ENCODE measurements around the gene RYR3.

Gene RYR3

GRCh38 chr15:33320017-33320416 lies 9.2 kb downstream of the RYR3 start:
- DNase-seq (ENCODE audit: low spot score) = no peak

- no peak for DNase-seq (ENCODE audit: low spot score)
Observed at GRCh38 chr15:33322091-33322490, 11.3 kb downstream of the RYR3 start.

- no peak for DNase-seq (ENCODE audit: low spot score)
Observed at GRCh38 chr15:33324609-33325008, 13.8 kb downstream of the RYR3 start.

- DNase-seq (ENCODE audit: low spot score) = no peak
Observed at GRCh38 chr15:33326908-33327307, 16.1 kb downstream of the RYR3 start.

- DNase-seq (ENCODE audit: low spot score) = no peak
Observed at GRCh38 chr15:33328106-33328505, 17.3 kb downstream of the RYR3 start.

GRCh38 chr15:33329457-33329856 lies 18.7 kb downstream of the RYR3 start:
- no peak for DNase-seq (ENCODE audit: low spot score)

GRCh38 chr15:33330931-33331330 lies 20.2 kb downstream of the RYR3 start:
- no peak for DNase-seq (ENCODE audit: low spot score)

- DNase-seq (ENCODE audit: low spot score) = no peak
Observed at GRCh38 chr15:33341953-33342352, 31.2 kb downstream of the RYR3 start.

GRCh38 chr15:33343275-33343674 lies 32.5 kb downstream of the RYR3 start:
- no peak for DNase-seq (ENCODE audit: low spot score)

- DNase-seq (ENCODE audit: low spot score) = no peak
Observed at GRCh38 chr15:33344111-33344510, 33.3 kb downstream of the RYR3 start.

- no peak for DNase-seq (ENCODE audit: low spot score)
Observed at GRCh38 chr15:33344530-33344929, 33.8 kb downstream of the RYR3 start.

- DNase-seq (ENCODE audit: low spot score) = no peak
Observed at GRCh38 chr15:33354411-33354810, 43.6 kb downstream of the RYR3 start.

- DNase-seq (ENCODE audit: low spot score) = no peak
Observed at GRCh38 chr15:33357845-33358244, 47.1 kb downstream of the RYR3 start.

GRCh38 chr15:33358306-33358705 lies 47.5 kb downstream of the RYR3 start:
- no peak for DNase-seq (ENCODE audit: low spot score)

- no peak for DNase-seq (ENCODE audit: low spot score)
Observed at GRCh38 chr15:33360886-33361285, 50.1 kb downstream of the RYR3 start.

- no peak for DNase-seq (ENCODE audit: low spot score)
Observed at GRCh38 chr15:33369941-33370622, 59.3 kb downstream of the RYR3 start.

- no peak for DNase-seq (ENCODE audit: low spot score)
Observed at GRCh38 chr15:33370623-33371020, 59.9 kb downstream of the RYR3 start.

- no peak for DNase-seq (ENCODE audit: low spot score)
Observed at GRCh38 chr15:33371159-33371558, 60.4 kb downstream of the RYR3 start.

- no peak for DNase-seq (ENCODE audit: low spot score)
Observed at GRCh38 chr15:33374226-33374914, 63.6 kb downstream of the RYR3 start.

GRCh38 chr15:33375236-33375635 lies 64.5 kb downstream of the RYR3 start:
- DNase-seq (ENCODE audit: low spot score) = no peak

GRCh38 chr15:33377204-33377603 lies 66.4 kb downstream of the RYR3 start:
- DNase-seq (ENCODE audit: low spot score) = no peak

GRCh38 chr15:33378866-33379480 lies 68.2 kb downstream of the RYR3 start:
- no peak for DNase-seq (ENCODE audit: low spot score)

GRCh38 chr15:33380406-33380805 lies 69.6 kb downstream of the RYR3 start:
- DNase-seq (ENCODE audit: low spot score) = no peak

Data from HuH-7.5 (cell line).